GM21360 (cell line): ENCODE results near the gene IL4I1.

ENCODE experiments used
- ATAC-seq: cut with Tn5 transposase; IDR thresholded peaks from one replicate; pipeline ENCODE4 v1.9.1; 2021; ENCODE audit warnings: mild to moderate bottlenecking, moderate library complexity; ENCODE audit not compliant: unreplicated experiment

Gene IL4I1

DNA sequence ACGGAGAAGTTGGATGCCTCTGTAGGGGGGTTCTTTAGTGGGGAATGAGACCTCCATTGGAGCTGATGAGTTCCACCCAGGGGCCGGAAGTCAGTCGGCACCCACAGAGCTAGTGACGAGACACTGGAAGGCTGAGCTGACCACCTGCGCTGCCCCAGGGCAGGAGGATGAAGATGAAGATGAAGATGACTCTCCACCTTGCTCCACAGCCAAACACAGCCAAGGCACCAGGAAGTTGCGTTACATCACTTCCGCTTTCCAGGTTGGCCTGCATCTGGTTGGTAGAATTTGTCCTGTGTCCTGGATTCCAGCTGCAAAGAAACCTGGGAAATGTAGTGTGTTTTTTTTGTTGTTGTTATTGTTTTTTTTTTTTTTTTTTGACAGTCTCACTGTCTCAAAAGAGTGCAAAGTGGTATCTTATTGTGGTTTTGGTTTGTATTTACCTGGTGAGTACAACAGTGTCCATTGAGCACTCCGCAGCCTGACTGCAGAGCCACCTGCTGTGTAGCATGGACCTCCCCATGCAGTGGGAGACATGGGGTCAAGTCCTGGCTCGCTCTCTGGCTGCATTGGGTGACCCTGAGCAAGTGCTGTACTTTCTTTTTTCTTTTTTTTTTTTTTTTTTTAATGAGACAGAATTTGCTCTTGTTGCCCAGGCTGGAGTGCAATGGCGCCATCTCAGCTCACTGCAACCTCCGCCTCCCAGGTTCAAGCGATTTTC, 17.3 kb downstream of the IL4I1 start:
- ATAC-seq = no peak

DNA sequence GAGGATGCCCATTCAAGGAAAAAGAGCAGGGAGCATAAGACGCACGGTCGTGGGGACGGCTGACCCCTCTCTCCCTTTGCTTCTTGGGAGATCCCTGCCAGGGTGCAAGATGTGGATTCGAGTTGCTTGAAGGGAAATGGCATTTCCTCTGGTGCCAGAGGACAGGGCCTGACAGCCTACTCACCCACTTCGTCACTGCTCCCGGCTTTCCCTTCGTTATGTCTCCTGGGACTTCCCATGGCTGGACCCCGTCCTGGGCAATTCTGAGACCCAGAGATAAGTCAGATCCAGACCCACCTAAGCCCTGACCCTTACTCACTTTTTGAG, 18.0 kb downstream of the IL4I1 start:
- ATAC-seq = no peak

DNA sequence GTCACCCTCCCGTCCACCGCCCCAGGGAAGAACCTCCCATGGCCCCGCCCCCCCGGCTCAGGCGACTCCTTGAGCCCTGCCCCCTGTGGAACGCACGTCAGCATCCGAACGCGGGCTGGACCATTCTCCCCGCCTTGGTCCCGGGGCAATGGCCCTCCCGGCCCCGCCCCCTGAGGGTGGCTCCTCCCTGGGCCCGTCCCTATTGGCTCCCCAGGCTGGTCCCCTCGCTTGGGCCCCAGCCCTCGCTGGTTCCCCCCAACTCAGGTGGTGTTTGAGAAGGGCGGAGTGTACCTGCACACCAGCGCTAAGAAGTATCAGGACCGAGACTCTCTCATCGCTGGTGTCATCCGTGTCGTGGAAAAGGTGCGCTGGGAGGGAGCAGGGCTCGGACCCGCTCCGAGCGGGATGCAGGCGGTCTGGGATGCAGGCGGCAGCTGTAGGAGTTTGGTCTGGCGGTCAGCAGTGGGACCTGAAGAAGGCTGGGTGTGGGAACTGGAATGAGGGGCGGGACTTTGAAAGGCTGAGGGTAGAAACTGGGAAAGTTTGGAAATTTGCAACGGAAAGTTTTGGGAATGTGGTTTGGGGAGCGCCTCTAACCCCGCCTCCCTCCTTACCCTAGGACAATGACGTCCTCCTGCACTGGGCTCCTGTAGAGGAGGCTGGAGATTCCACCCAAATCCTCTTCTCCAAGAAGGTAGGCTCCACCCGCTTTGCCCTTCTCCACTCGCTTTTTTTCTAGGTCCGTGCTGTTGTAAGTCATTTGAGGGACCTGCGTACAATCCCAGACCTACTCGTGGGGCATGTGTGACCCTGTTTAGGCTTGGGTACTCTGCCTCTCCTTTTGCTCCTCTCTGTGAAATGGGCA, 18.6 kb downstream of the IL4I1 start:
- peak; percentile 43 for ATAC-seq

DNA sequence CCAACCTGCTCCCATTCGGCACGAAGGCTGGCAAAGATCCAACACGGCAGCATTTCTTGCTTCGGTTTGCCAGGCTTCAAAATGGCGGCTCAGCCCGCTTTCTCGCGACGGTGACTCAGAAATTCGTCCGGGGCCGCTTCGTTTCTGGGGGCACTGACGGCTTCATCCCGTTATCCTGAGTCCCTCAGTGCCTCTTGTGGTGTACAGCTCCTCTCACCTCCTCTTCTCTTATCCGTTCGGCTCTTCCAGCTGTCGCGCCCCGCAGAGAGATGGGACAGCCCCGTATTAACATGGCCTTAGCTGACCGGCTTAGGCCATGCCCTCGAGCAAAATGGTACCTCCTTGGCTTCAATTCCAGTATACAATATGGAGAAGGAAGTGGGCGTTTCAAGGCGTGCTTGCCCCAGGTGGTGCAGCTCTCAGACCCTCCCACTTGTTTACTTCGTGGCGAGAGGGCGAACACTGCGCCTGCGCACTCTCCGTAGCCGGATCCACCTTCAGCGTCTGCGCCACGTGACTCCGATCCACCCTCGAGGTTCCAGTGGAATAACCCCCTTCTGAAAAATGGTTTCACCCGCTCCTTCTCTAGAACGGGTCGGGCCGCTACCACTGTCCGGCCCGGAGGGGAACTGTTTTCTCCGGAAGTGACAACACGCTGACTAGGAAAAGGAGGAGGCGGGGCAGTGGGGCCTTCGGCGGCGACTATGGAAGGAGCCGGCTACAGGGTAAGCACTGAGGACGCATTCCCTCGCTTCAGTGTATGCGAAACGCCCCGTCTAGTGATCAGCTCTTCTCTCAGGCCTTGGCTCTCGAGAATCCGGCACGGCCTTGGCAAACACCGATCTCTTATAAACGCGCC, 19.4 kb downstream of the IL4I1 start, which contains the start of the genes AKT1S1 and TBC1D17:
TSS of gene AKT1S1 (minus strand) at position 336 of the 859 bp plus-strand sequence. CDS start 4,060 bp downstream, outside the sequence.
TSS of gene TBC1D17 (plus strand) at position 683 of the 859 bp plus-strand sequence. CDS start at position 705, 22 bp downstream.
- ATAC-seq = peak; percentile 45

DNA sequence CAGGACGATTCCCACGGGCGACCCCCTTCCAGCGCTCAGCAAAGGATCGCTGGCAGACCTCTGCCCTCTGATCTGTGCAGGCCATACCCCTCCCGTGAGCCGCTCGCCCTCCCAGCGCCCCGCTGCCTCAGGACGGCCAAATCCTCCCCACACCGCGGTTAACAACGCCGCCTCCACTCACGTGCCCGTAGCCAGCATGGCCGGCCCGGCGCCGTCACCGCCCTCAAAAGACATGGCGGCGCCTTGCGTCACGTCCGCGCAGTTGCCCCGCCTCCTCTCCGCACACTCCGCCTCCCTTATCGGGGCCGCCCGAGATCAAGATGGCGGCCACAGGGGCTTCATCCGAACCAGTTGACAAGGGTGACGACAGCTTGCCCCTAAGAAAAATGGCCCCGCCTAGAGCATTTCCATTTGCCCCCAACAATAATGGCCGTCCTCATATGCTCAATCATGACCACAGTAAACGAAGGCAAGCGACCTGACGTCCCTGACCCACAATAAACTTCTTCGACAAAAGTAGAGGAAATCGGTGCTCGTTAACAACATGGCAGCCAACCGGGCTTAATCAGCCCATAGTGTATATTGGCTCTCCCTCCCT, 20.2 kb downstream of the IL4I1 start:
- ATAC-seq = peak; percentile 47

DNA sequence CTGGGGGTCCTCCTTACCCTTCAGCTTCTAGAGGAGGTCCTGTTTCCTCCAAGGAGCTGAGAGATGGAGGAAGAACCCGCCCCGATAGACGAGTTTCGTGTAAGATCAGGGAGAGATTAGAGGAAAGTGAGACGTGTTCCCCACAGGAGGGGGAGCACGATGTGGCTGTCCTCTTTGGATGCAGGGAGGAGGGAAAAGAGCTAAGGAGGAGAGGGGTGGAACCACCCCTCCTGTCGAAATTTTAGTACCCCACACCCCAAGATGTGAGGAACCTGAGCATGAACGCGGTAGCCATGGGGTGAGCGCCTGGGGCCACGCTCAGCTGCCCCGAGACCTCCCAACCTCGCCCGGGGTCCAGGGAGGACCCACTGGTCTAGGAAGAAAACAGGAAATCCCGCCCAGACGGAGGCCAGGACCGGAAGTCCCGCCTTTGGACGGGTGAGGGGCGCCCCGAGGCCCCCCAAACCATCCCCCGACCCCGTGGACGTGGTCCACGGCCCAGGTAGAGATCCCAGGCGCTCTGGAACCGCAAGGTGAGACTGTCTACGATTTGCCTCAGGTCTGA, 20.7 kb downstream of the IL4I1 start:
- ATAC-seq = no peak

DNA sequence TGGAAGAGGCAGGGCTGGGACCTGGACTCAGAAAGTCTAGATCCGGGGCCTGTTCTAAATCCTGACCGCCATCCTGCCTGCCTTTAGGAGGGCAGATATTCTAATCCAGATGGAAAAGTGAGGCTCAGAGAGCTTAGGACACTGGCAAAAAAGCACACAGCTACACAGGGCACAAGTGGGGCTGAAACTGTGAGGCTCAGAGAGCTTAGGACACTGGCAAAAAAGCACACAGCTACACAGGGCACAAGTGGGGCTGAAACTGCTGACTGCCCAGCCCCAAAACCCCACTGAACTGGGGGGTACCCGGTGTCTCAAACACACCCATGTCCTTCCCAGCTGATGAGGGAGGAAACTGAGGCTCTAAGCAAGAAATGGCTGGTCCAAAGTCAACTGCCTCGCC, 21.5 kb downstream of the IL4I1 start:
- ATAC-seq = no peak

DNA sequence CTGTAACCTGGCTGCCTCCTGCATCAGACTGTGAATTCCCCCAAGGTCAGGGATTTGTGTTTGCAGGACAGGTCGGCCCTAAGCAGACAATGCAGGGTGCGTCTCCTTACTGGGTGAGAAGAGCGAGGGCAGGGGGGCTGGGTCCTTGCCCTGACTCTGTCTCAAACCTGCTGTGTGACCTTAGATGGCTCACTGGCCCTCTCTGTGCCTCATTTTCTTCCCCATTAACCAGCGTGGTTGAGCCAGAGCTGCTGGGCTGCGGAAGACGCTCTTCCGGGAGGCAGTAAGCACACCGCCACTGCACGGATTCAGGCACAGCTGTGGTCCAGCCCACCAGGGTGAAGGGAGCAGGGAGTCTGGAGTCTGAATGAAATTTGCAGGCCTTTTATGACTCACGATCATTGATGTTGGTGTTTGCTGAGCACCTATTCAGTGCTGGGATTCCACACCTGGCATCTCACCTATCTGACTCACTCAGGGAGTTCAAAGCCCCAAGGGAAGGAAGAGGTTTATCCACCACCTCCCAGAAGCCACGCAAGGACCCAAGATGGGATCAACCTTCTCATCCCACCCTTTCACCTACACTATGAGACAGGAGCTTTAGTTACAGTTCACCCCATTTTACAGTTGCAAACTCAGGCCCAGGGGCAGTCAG, 22.1 kb downstream of the IL4I1 start:
- no peak for ATAC-seq

DNA sequence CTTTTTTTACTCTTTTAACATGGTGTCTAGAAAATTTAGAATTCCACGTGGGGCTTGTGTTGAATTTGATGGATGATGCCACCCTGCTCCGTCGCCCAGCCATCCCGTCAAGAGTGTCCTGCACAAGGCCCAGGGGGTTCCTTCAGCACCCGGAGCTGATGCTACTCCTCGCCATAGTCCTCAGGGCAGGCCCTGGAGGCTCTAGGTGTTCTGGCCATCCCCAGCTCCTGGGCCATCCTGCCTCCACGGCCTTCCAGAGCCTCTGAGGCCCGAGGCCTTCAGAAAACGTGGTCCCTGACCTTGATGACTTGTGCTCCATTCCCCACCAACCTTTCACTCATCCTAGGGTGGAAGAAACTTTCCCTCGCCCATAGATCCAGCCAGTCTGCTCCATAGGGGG, 22.9 kb downstream of the IL4I1 start:
- no peak for ATAC-seq

DNA sequence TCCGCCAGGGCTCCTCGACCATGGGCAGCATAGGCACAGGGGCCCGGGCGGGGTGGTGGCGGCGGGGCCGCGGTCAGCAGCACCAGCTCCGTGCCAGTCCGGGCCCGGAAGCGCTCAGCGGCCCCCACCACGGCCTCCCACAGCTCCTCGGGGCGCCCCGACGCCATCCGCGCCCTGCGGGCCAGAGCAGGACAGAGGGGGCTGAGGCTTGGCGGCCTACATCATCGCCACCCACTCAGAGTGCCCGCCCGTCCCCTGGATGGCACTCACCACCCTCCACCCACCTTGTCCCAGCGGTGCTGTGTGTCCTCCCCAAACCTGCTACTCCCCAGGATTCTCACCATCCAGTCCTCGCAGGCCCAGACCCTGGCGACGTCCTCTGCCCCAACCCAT, 23.6 kb downstream of the IL4I1 start:
- no peak for ATAC-seq

DNA sequence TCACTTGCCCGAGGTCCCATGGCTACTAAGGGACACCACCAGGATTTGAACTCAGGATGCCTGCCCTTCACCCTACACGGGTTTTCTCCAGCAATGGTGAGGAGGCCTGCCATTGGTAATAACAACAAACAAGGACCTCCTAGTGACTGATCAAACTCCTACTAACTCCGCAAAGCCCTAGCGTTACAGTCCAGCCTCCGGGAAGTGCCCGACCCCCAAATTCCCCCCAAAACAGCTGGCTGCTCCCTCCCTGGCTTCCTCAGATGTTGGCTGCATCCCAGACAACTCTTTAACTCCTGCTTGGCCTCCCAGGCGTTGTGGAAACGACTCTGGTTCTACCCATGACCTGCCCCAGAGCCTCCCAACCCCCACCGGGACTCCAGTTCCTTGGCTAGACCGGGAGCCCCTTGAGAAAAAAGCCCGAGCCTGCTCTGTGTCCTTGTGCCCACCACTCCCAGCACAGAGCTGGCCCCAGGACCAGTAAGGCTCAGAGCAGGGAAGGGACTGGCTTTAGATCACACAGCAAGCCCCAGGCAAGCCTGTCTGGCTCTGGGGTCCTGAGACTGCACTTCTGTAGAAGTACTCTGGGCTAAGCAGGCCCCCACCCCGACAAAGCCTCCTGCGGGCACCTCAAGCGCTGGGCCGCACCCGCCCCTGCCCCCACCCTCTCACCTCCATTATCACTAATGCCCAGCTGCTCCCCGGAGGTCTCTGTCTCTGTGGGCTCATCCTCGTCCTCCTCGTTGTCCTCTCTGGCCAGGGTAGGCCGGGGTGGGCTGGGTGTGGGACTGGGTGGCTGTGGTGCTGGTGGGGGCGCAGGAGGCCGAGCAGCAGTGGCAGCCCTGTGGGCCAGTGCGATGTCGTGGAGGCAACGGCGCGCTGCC, 24.2 kb downstream of the IL4I1 start:
- ATAC-seq = no peak

DNA sequence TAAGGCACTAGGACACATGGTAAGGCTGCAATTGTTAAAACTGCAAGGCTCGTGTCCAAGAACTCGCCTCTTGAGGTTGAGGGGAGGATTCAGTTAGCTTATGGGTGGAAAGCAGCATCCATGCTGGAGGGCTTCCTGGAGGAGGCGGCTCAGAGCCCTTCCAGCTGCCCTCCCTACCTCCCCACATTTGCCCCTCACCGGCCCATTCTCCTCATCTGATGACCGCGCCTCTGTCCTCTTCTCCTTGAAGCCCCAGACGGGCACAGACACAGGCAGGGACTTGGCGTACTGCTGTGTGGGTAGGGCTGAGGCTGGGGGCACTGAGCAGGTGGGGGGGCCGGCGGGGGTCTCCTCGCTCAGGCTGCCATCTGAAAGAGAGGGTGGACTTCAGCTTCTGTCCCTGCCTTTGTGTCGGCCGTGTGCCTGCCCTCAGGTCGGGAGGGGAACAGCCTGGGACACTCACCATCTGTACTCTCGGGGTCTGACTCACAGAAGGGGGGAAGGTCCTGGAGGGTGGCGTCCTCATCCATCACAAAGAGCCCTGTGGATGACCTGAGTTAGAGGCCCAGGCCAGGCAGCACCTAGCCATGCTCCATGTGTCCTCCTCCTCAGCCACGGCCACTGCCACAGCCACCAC, 25.2 kb downstream of the IL4I1 start:
- ATAC-seq = no peak

DNA sequence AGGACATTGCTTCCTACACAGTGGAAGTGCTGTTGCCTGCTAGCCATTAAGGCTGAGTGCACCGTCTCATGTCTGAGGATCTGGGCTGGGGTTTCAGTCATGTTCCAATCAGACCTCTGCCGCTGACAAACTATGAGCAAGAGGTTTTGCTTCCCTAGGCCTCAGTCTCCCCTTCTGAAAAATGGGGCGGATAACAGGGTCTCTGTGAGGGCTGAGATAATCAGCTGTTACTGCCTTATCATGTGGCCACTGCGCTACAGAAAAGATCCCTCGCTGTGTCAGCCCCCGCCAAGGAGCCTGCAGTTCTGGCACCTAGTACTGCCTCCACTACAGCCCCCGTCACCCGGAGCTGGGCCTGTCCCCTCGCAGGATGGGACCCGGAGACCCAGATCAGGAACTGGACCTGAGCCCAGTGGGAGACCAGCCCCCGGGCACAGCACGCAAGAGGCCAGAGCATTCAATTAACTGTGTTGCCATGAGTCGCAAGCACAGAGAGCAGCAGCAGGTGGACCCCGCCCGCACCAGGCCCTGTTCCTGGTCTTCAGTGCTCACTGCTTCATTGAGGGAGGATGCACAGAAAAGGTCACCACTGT, 26.3 kb downstream of the IL4I1 start:
- ATAC-seq = no peak

DNA sequence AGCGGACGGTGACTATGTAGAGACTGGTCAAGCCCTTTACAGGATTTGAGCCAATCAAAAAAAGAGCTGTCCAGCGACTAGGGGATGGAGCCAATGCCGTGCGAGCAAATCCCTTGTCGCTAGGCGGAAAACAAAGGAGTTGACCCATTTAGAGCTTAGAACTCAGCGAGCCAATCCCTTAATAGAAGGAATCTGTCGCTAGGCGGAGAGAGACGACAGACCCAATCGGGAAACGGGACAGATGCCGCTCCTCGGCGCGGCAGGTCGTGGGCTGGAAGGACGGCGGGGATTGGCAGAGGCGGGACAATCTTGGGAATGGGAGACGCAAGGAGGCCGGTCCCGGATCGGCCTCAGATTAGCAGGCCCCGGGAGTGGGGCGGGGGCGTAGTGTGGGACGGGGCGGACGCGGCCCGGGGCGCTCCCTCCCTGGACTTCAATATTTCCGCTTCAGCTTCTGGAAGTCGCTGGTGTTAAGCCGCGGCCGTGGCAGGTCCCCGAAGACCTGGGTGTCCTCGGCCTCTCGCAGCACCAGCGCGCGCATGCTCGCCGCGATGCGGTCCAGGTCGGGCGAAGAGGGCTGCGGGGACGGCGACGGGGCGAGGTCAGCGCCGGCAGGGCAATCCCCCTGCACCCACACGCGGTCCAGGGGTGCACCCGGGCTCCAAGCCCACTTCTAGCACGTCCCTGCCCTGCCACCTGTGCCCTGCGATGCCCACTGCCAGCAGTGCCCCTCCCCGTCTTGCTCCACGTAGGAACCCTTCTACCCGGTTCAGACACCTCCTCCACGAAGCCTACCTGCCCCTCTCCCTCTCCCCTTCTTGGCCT, 27.0 kb downstream of the IL4I1 start:
- peak; percentile 60 for ATAC-seq

DNA sequence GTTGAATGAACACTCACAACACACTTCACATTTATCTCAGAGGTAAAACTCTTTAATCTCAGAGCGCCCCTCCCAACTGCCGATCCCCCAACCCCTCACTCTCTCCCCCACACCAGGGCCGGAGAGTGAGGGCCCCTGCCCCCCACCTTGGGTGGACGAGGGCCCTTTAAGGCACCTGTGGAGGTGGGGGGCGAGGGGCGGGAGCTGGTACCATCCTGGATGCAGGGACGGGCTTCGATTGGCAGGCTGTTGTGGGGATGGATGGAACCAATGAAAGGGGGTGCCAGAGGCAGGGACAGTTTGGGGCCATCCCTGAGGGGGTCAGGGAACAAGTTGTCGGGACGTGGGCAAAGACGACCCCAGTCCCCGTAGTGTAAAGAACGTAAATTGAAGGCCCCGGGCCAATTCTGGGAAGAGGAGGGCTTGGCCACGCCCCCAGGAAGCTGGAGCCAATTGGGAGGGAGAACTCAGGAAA, 27.6 kb downstream of the IL4I1 start:
- ATAC-seq = peak; percentile 4

DNA sequence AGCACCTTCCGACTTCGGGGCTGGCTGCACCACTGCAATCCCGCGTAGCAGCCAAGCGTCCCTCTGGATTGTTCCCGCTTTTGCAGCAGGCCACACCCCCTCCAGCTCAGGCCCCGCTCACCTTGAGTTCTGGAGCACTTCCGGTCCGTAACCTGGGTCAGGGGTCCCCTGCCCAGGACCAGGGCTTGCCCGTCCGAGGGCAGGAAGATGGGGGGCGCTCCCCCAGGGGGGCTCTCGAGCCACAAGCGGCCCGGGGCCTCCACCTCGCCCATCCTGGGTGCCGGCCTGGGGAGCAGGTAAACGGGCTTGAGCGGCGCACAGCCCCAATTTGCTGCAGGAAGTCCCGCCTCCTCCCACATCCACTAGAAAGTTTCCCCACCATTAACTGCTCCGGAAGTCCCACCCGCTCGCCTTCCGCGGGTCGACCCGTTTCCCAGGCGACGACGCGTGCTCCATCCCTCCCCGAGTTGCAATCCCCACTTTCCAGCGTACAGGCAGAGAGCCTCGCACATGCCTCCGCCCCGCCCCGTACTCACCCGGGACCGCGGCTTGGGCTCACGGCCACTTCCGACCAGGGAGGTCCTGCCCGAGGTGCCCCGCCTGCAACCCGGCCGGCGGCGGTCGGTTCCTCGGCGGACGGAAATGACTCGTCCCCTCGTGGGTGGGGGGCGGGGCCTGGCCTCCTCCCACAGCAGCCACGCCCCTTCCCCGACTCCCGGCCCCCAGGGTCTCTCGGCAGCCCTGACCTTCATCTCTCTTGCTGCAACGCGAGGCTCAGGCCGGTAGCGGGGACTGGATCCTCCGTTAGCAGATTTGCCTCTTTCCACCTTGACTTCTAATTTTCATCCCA, 29.5 kb downstream of the IL4I1 start, which contains the start of gene PNKP:
TSS of gene PNKP (minus strand) at position 644 of the 850 bp plus-strand sequence. CDS start at position 272, 372 bp downstream.
- ATAC-seq = peak; percentile 31
